CD4-positive, alpha-beta T cell treated with Interleukin-4 for 4 hours (primary cell): ENCODE data around the gene UVRAG.

ENCODE experiments used
- DNase-seq: peaks from one replicate; pipeline ENCODE4 v3.0.0-alpha.2; 2020

The UVRAG gene

GRCh38 chr11:76124905-76125770 lies 310.1 kb downstream of the UVRAG start:
- DNase-seq = no peak

GRCh38 chr11:76129729-76130128 lies 314.7 kb downstream of the UVRAG start:
- no peak for DNase-seq

- DNase-seq = no peak
These were observed 316.1 kb downstream of the UVRAG start for GRCh38 chr11:76131142-76131541.

- no peak for DNase-seq
These were observed 316.9 kb downstream of the UVRAG start for GRCh38 chr11:76131671-76132631.

- no peak for DNase-seq
These were observed 319.2 kb downstream of the UVRAG start for GRCh38 chr11:76134239-76134638.

- no peak for DNase-seq
These were observed 320.5 kb downstream of the UVRAG start for GRCh38 chr11:76135491-76135890.

GRCh38 chr11:76139314-76139713 lies 324.3 kb downstream of the UVRAG start:
- no peak for DNase-seq

GRCh38 chr11:76140912-76141574 lies 326.0 kb downstream of the UVRAG start:
- no peak for DNase-seq

GRCh38 chr11:76141901-76142588 lies 327.0 kb downstream of the UVRAG start:
- no peak for DNase-seq

GRCh38 chr11:76143274-76143673 lies 328.3 kb downstream of the UVRAG start:
- DNase-seq = no peak

GRCh38 chr11:76147106-76147740 lies 332.2 kb downstream of the UVRAG start:
- DNase-seq = no peak

GRCh38 chr11:76148231-76148630 lies 333.2 kb downstream of the UVRAG start:
- no peak for DNase-seq

GRCh38 chr11:76148941-76149613 lies 334.1 kb downstream of the UVRAG start:
- DNase-seq = no peak

GRCh38 chr11:76149713-76150112 lies 334.7 kb downstream of the UVRAG start:
- no peak for DNase-seq

- no peak for DNase-seq
These were observed 335.1 kb downstream of the UVRAG start for GRCh38 chr11:76150141-76150540.

GRCh38 chr11:76151556-76152085 lies 336.6 kb downstream of the UVRAG start:
- no peak for DNase-seq

- DNase-seq = peak; percentile 75
These were observed 337.2 kb downstream of the UVRAG start for GRCh38 chr11:76152086-76152681.

- DNase-seq = peak; percentile 15
These were observed 337.9 kb downstream of the UVRAG start for GRCh38 chr11:76152741-76153570.

GRCh38 chr11:76153571-76153923 lies 338.5 kb downstream of the UVRAG start:
- DNase-seq = no peak
